Naive thymus-derived CD4-positive, alpha-beta T cell (primary cell): ENCODE data around the gene TUBB8B. TPM values are rescaled to one million over a fixed set of nuclear protein-coding genes. Genes with fewer than 3 reads are reported as not detected.
"Not testable (repeated sequence)": the region's sequence is repeated elsewhere in the genome, so short reads cannot be mapped to it uniquely, and the experiment has no call there.

Experiments used
- ATAC-seq: fragments of 150-1000 bp; cut with Tn5 transposase; 2 replicates; pipeline ENCODE4 v1.10.0; 2021; ENCODE audit warnings: mild to moderate bottlenecking, moderate library complexity
- CTCF ChIA-PET: fragments of 350-600 bp; sonication (Branson Sonifier 250); formaldehyde crosslinking; loops from one replicate; lab custom pipeline; 2021; ENCODE audit warnings: antibody characterized with exemption; lab: Charles Lee
- POLR2A ChIA-PET: fragments of 350-600 bp; sonication (Branson Sonifier 250); formaldehyde crosslinking; loops from one replicate; lab custom pipeline; 2021; ENCODE audit warnings: antibody characterized with exemption, inconsistent platforms; lab: Charles Lee
- DNase-seq, 9 donors: peaks; one replicate each; pipeline versions ENCODE4 v3.0.0 to v3.0.0-alpha.2; 2020 to 2022; ENCODE audit warnings: mixed read lengths in 1 of 9
- H3K27ac ChIP-seq: one replicate; pipeline ENCODE4 v1.7.0; 2013; ENCODE audit warnings: mild to moderate bottlenecking, low read depth, low read length, moderate library complexity
- H3K27me3 ChIP-seq, 2 donors: one replicate each; pipeline ENCODE4 v1.7.0; 2013; ENCODE audit warnings: low read length in 2 of 2, mild to moderate bottlenecking in 2 of 2, moderate library complexity in 2 of 2; ENCODE audit not compliant: control insufficient read depth in 2 of 2, insufficient read depth in 2 of 2
- H3K36me3 ChIP-seq, 3 experiments: 1 replicate in 2 of 3; 2 replicates in 1 of 3; pipeline ENCODE4 v1.7.0; 2013; ENCODE audit warnings: low read length in 3 of 3, mild to moderate bottlenecking in 3 of 3, moderate library complexity in 1 of 3; ENCODE audit not compliant: insufficient read depth in 3 of 3, control insufficient read depth in 2 of 3
- H3K4me1 ChIP-seq, 2 donors: one replicate each; pipeline ENCODE4 v1.7.0; 2013; ENCODE audit warnings: low read length in 2 of 2, mild to moderate bottlenecking in 2 of 2, moderate library complexity in 1 of 2; ENCODE audit not compliant: control insufficient read depth in 2 of 2, insufficient read depth in 2 of 2
- H3K4me3 ChIP-seq: 2 replicates; pipeline ENCODE4 v1.7.0; 2013; ENCODE audit warnings: mild to moderate bottlenecking, low read length
- H3K9me3 ChIP-seq, 3 experiments: 1 replicate in 2 of 3; 2 replicates in 1 of 3; pipeline ENCODE4 v1.7.0; 2013; ENCODE audit warnings: low read length in 3 of 3; ENCODE audit not compliant: control insufficient read depth in 2 of 3
- H3K27ac Mint-ChIP-seq, 9 donors: one replicate each; pipeline ENCODE4 v1.8.0; 2020 to 2022; ENCODE audit warnings: mixed read lengths in 9 of 9, mild to moderate bottlenecking in 8 of 9, moderate library complexity in 5 of 9, inconsistent platforms in 2 of 9
- H3K27me3 Mint-ChIP-seq, 5 donors: one replicate each; pipeline ENCODE4 v1.8.0; 2021 to 2022; ENCODE audit warnings: mixed read lengths in 5 of 5, mild to moderate bottlenecking in 1 of 5
- H3K36me3 Mint-ChIP-seq, 5 donors: one replicate each; pipeline ENCODE4 v1.8.0; 2020 to 2022; ENCODE audit warnings: mixed read lengths in 5 of 5, mild to moderate bottlenecking in 3 of 5, inconsistent platforms in 1 of 5
- H3K4me1 Mint-ChIP-seq, 7 donors: one replicate each; pipeline ENCODE4 v1.8.0; 2020 to 2022; ENCODE audit warnings: mixed read lengths in 7 of 7, mild to moderate bottlenecking in 3 of 7, inconsistent platforms in 1 of 7
- H3K4me3 Mint-ChIP-seq, 10 donors: one replicate each; pipeline ENCODE4 v1.8.0; 2020 to 2022; ENCODE audit warnings: mild to moderate bottlenecking in 10 of 10, mixed read lengths in 10 of 10, moderate library complexity in 6 of 10, inconsistent platforms in 2 of 10
- H3K9me3 Mint-ChIP-seq, 11 donors: one replicate each; pipeline ENCODE4 v1.8.0; 2020 to 2022; ENCODE audit warnings: mixed read lengths in 11 of 11, mild to moderate bottlenecking in 4 of 11, inconsistent platforms in 1 of 11, moderate library complexity in 1 of 11
- intact Hi-C, 2 donors: fragments of 100-400 bp; cut with micrococcal nuclease; formaldehyde crosslinking; loops; one replicate each; pipeline ENCODE4 v1.15.1; 2023
- polyA plus RNA-seq, 2 donors: library from polyadenylated mRNA; unstranded; fragments of 300-500 nt; fragmentation: Illumina TruSeq; gene quantifications; one replicate each; pipeline ENCODE4 v1.2.3, GENCODE V29; 2021
- total RNA-seq, 6 experiments: library from RNA in 5 of 6; stranded (reverse) in 5 of 6; gene quantifications; 1 replicate in 5 of 6; 2 replicates in 1 of 6; pipeline ENCODE4 v1.2.3 and lab custom pipeline; 2021 to 2026

TUBB8B gene
- total RNA-seq (not detected), polyA plus RNA-seq (not detected), total RNA-seq (lab: John Stamatoyannopoulos, UW) (not detected)

DNA sequence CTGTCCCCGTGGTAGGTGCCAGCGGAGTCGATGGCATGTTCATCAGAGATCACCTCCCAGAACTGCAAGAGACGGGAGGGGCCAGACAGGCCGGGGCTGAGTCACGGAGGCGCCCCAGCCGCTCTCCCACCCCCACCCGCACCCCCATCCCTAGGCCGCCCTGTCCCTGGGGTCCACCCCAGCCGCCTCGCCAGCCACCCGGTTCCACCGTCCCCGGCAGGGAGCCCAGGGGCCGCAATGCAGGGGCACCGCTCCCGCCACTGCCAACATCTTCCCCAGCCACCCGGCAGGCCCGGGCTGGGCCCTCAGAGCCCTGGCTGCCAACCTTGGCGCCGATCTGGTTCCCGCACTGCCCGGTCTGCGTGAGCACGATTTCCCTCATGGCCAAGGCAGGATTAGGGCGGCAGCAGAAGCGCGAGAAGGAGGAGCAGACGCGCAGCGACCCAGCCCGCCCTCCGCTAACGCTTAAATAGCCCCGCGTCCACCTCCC lies at the start of gene TUBB8B:
TUBB8B (minus strand) TSS at position 440 of the 490 bp plus-strand sequence; CDS start at position 382, 58 bp downstream.
- CTCF ChIA-PET, H3K27me3 Mint-ChIP-seq, ATAC-seq, intact Hi-C loops, H3K4me1 ChIP-seq, H3K27ac Mint-ChIP-seq, H3K4me3 ChIP-seq, H3K36me3 ChIP-seq, H3K9me3 ChIP-seq, H3K27ac ChIP-seq, H3K9me3 Mint-ChIP-seq, H3K4me1 Mint-ChIP-seq, H3K36me3 Mint-ChIP-seq, POLR2A ChIA-PET, DNase-seq, H3K4me3 Mint-ChIP-seq, H3K27me3 ChIP-seq: not testable (repeated sequence)

DNA sequence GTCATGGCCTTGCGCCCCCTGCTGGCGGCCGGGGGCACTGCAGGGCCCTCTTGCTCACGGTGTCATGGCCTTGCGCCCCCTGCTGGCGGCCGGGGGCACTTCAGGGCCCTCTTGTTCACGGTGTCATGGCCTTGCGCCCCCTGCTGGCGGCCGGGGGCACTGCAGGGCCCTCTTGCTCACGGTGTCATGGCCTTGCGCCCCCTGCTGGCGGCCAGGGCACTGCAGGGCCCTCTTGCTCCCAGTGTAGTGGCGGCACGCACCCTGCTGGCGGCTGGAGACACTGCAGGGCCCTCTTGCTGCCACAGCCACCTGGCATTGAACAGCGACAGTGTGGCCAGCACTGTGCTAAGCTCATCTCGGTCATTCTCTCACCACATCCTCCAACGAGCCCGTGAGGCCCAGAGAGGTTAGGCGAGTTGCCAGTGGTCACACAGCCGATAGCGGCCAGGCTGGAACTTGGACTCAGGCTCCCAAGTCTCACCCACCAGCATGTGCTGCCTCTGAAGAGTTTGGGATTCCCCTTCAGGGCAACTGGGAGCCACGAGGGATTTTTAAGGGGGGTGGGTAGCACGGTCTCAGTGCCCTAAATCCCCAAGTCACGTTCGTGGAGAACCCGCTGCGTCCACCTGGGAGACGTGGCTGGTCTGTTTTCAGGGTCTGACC lies 48.0 kb upstream of the TUBB8B start:
- H3K9me3 Mint-ChIP-seq, result peaks cover 0 to 14% (median 2%) of the 10 kb centered on the region in 11 donors
- H3K4me1 ChIP-seq, H3K27me3 ChIP-seq, CTCF ChIA-PET, DNase-seq, ATAC-seq, H3K27ac Mint-ChIP-seq, H3K4me3 ChIP-seq, intact Hi-C loops, H3K4me3 Mint-ChIP-seq, H3K36me3 Mint-ChIP-seq, H3K36me3 ChIP-seq, H3K4me1 Mint-ChIP-seq, H3K27ac ChIP-seq, H3K9me3 ChIP-seq, POLR2A ChIA-PET: not testable (repeated sequence)
- H3K27me3 Mint-ChIP-seq, result peaks cover 0 to 11% (median 3%) of the 10 kb centered on the region in 5 donors

- CTCF ChIA-PET, intact Hi-C loops: not testable (repeated sequence)
These were observed 47.3 kb upstream of the TUBB8B start for GRCh38 chr18:96767-97131.

GRCh38 chr18:96101-96766 lies 46.8 kb upstream of the TUBB8B start:
- Mint-ChIP-seq H3K9me3 (peaks cover 0 to 14% (median 2%) of the 10 kb centered on the region in 11 donors), H3K4me3 (peak overlapping the region in 2 of 10 donors; percentile 2 to 52), H3K27ac (peak overlapping the region in 7 of 9 donors; percentile 38 to 84 (median 75))
- H3K4me3 ChIP-seq, H3K27ac ChIP-seq, intact Hi-C loops, H3K27me3 Mint-ChIP-seq, H3K27me3 ChIP-seq, H3K4me1 Mint-ChIP-seq, H3K9me3 ChIP-seq, H3K36me3 Mint-ChIP-seq, H3K4me1 ChIP-seq, CTCF ChIA-PET, H3K36me3 ChIP-seq, POLR2A ChIA-PET: not testable (repeated sequence)
- ATAC-seq (peak; percentile 68), DNase-seq (peak in 5 of 9 donors; percentile 29 to 77 (median 38))

More at GRCh38 chr18:96767-97131, 47.3 kb upstream of the TUBB8B start:
- ATAC-seq, H3K4me1 ChIP-seq, H3K4me3 ChIP-seq, H3K27me3 ChIP-seq, H3K9me3 ChIP-seq, POLR2A ChIA-PET, H3K36me3 ChIP-seq, H3K36me3 Mint-ChIP-seq, H3K27ac ChIP-seq, H3K27ac Mint-ChIP-seq, H3K4me1 Mint-ChIP-seq, H3K4me3 Mint-ChIP-seq, H3K27me3 Mint-ChIP-seq: not testable (repeated sequence)
- DNase-seq, result peak in 3 of 9 donors; percentile 16 to 36 (median 23)
- peaks cover 0 to 14% (median 2%) of the 10 kb centered on the region in 11 donors for H3K9me3 Mint-ChIP-seq

DNA sequence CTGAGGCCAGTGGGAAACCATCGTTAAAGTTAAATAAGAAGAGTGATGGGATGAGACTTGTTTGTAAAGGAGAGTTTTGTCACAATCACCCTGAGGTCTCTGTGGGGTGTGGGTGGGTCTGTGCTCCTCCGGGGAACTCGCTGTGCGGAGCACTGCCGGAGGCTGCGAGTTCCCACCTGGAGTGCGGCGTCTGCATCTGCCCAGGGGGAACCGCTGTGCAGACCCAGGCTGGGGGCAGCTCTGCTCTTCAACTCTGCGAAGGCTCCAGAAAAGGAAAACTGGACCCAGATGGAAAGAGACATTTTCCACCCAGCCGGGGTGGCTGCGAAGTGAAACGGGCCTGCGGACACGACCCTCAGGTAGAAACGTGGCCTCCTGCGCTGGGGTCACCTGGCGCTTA lies 46.2 kb upstream of the TUBB8B start:
- H3K4me1 Mint-ChIP-seq, POLR2A ChIA-PET, H3K9me3 ChIP-seq, H3K36me3 Mint-ChIP-seq, H3K4me3 ChIP-seq, H3K27me3 ChIP-seq, H3K36me3 ChIP-seq, H3K4me1 ChIP-seq, CTCF ChIA-PET, H3K4me3 Mint-ChIP-seq, intact Hi-C loops, H3K27me3 Mint-ChIP-seq, H3K27ac ChIP-seq, DNase-seq: not testable (repeated sequence)
- ATAC-seq, result peak; percentile 17
- Mint-ChIP-seq H3K27ac (peak overlapping the region in 2 of 9 donors; percentile 60 to 84), H3K9me3 (peaks cover 0 to 14% (median 2%) of the 10 kb centered on the region in 11 donors)

DNA sequence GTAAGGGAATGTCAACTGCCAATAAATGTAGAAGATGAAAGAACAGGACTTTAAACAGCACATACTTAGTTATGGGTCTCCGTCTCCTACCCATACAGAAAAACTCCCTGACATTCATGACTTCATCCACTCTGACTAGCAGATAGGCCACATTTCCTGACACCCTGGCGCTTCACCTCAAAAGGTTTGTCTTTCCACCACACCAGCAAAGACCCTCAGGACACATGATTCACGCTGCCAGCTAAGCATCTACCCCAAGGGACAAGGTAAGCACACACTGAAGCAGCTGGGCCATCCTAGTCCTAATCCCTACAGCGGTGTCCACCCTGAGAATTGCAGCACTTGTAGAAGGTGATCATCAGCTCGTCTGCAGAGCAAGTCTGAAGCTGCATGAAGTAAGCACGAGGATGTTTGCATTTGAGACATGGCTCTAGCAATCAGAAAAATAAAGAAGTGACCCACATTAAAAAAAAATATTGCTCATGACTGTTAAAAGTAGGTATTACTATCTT lies 44.5 kb upstream of the TUBB8B start:
- H3K36me3 ChIP-seq, H3K27me3 Mint-ChIP-seq, H3K9me3 ChIP-seq, H3K4me3 Mint-ChIP-seq, CTCF ChIA-PET, POLR2A ChIA-PET, H3K4me1 Mint-ChIP-seq, DNase-seq, H3K27ac ChIP-seq, H3K27me3 ChIP-seq, H3K36me3 Mint-ChIP-seq, ATAC-seq, H3K4me1 ChIP-seq, intact Hi-C loops, H3K4me3 ChIP-seq: not testable (repeated sequence)
- Mint-ChIP-seq H3K9me3 (peaks cover 0 to 14% (median 2%) of the 10 kb centered on the region in 11 donors), H3K27ac (peak overlapping the region in 1 of 9 donors; percentile 74)
